Measurements from ENCODE around the gene GPALPP1. TPM values are rescaled to one million over a fixed set of nuclear protein-coding genes. Genes with fewer than 3 reads are reported as not detected.

GPALPP1 gene
- total RNA-seq, 1 experiment from 2014 or later, result 17.0 TPM

DNA sequence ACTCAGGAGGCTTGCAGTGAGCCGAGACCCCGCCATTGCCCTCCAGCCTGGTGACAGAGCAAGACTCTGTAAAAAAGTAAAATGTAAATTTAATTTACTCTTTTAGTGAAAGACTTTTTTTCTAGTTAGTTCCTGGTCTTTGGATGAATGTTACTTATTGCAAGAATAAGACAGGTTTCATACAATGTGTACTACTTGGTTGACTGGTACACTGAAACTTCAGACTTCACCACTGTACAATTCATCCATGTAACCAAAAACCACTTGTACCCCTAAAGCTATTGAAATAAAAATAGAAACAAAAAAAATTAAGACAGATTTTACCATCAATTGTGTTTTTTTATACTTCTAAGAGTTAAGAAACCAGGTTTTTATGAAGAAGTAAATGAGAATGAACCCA, 35.5 kb downstream of the GPALPP1 start:
- Histone ChIP-seq H3K9me3 (ENCODE audit: low read length) (no peaks in the 10 kb centered on the region), H4K20me1 (ENCODE audit: low read length) (no peaks in the 10 kb centered on the region), H3K27me3 (ENCODE audit: low read length) (no peaks in the 10 kb centered on the region), H3K27ac (ENCODE audit: low read length) (no peak overlapping the region), H3K4me3 (ENCODE audit: low read length) (no peak overlapping the region), H3K4me1 (ENCODE audit: insufficient read depth, low read length) (no peaks in the 10 kb centered on the region), H2AFZ (ENCODE audit: low read length) (no peak overlapping the region), H3K4me2 (ENCODE audit: low read length) (no peak overlapping the region), H3K9me2 (replicated peaks; ENCODE audit: low read length) (no peaks in the 10 kb centered on the region), H3K79me2 (ENCODE audit: low read length) (no peaks in the 10 kb centered on the region), H3K9ac (ENCODE audit: low read length) (no peak overlapping the region), H3K36me3 (ENCODE audit: low read depth, low read length) (no peaks in the 10 kb centered on the region; the same call in 1 of the 2 replicates), H3F3A (ENCODE audit: low read length, unreplicated experiment) (no peaks in the 10 kb centered on the region)
- intact Hi-C loops (cut with micrococcal nuclease), result no loop called here
- TF ChIP-seq EZH2 (IDR thresholded peaks at IDR 0.05; ENCODE audit: low read length, unreplicated experiment) (no peak), EZH2phosphoT487 (IDR thresholded peaks at IDR 0.05; ENCODE audit: borderline replicate concordance, low read length) (no peak), CTCF (conservative IDR thresholded peaks at IDR 0.05; ENCODE audit: low read depth, low read length) (no peak)
- ATAC-seq (no peak), DNase-seq (no peak)
- POLR2A ChIA-PET (ENCODE audit: unreplicated experiment), result no interaction called here
- no TSS peak for BruUV-seq (replicated peaks)
- CTCF ChIA-PET, result no interaction called here

GRCh38 chr13:45034342-45034741, 45.0 kb downstream of the GPALPP1 start:
- H3K9me3 ChIP-seq (ENCODE audit: low read length), result no peaks in the 10 kb centered on the region
- no peaks in the 10 kb centered on the region for H3K4me1 ChIP-seq (ENCODE audit: insufficient read depth, low read length)
- intact Hi-C loops (cut with micrococcal nuclease), result no loop called here
- no peak overlapping the region for H3K9ac ChIP-seq (ENCODE audit: low read length)
- no TSS peak for BruUV-seq (replicated peaks)
- H3F3A ChIP-seq (ENCODE audit: low read length, unreplicated experiment), result no peaks in the 10 kb centered on the region
- no peak overlapping the region for H3K4me2 ChIP-seq (ENCODE audit: low read length)
- ATAC-seq, result no peak
- H2AFZ ChIP-seq (ENCODE audit: low read length), result no peak overlapping the region
- TF ChIP-seq EZH2 (IDR thresholded peaks at IDR 0.05; ENCODE audit: low read length, unreplicated experiment) (no peak), EZH2phosphoT487 (IDR thresholded peaks at IDR 0.05; ENCODE audit: borderline replicate concordance, low read length) (no peak), CTCF (conservative IDR thresholded peaks at IDR 0.05; ENCODE audit: low read depth, low read length) (no peak)
- no peaks in the 10 kb centered on the region for H3K9me2 ChIP-seq (replicated peaks; ENCODE audit: low read length)
- no peak for DNase-seq
- no peaks in the 10 kb centered on the region for H4K20me1 ChIP-seq (ENCODE audit: low read length)
- H3K4me3 ChIP-seq (ENCODE audit: low read length), result no peak overlapping the region
- no peaks in the 10 kb centered on the region for H3K36me3 ChIP-seq (ENCODE audit: low read depth, low read length)
- POLR2A ChIA-PET (ENCODE audit: unreplicated experiment), result interaction anchor here (0.6 kb wide), 1 partner anchor 263 kb away, joined by 5 read pairs; no protein-coding TSS in a partner anchor
- no peak overlapping the region for H3K27ac ChIP-seq (ENCODE audit: low read length)
- no peaks in the 10 kb centered on the region for H3K27me3 ChIP-seq (ENCODE audit: low read length)
- CTCF ChIA-PET, result no interaction called here
- H3K79me2 ChIP-seq (ENCODE audit: low read length), result no peaks in the 10 kb centered on the region

- no peaks in the 10 kb centered on the region for H4K20me1 ChIP-seq (ENCODE audit: low read length)
- ChIA-PET POLR2A (ENCODE audit: unreplicated experiment) (no interaction called here), CTCF (interaction anchor here (0.6 kb wide), 1 partner anchor 793 kb away, joined by 4 read pairs; no protein-coding TSS in a partner anchor)
- no peaks in the 10 kb centered on the region for H3K9me2 ChIP-seq (replicated peaks; ENCODE audit: low read length)
- no peaks in the 10 kb centered on the region for H3K9me3 ChIP-seq (ENCODE audit: low read length)
- no peak overlapping the region for H2AFZ ChIP-seq (ENCODE audit: low read length)
- no peaks in the 10 kb centered on the region for H3K36me3 ChIP-seq (ENCODE audit: low read depth, low read length)
- no peak overlapping the region for H3K4me2 ChIP-seq (ENCODE audit: low read length)
- no peak overlapping the region for H3K9ac ChIP-seq (ENCODE audit: low read length)
- intact Hi-C loops (cut with micrococcal nuclease), result no loop called here
- no peak for DNase-seq
- TF ChIP-seq EZH2 (IDR thresholded peaks at IDR 0.05; ENCODE audit: low read length, unreplicated experiment), result no peak
- no peak for TF ChIP-seq CTCF (conservative IDR thresholded peaks at IDR 0.05; ENCODE audit: low read depth, low read length)
- TF ChIP-seq EZH2phosphoT487 (IDR thresholded peaks at IDR 0.05; ENCODE audit: borderline replicate concordance, low read length), result no peak
- H3K4me3 ChIP-seq (ENCODE audit: low read length), result no peak overlapping the region
- ATAC-seq, result no peak
- no peaks in the 10 kb centered on the region for H3K79me2 ChIP-seq (ENCODE audit: low read length)
- H3F3A ChIP-seq (ENCODE audit: low read length, unreplicated experiment), result no peaks in the 10 kb centered on the region
- no peaks in the 10 kb centered on the region for H3K4me1 ChIP-seq (ENCODE audit: insufficient read depth, low read length)
- H3K27me3 ChIP-seq (ENCODE audit: low read length), result no peaks in the 10 kb centered on the region
- H3K27ac ChIP-seq (ENCODE audit: low read length), result no peak overlapping the region
- BruUV-seq (replicated peaks), result no TSS peak
Measured at GRCh38 chr13:45036206-45036605, 46.9 kb downstream of the GPALPP1 start.

Measured in PC-3 (cell line).